ENCODE data around the gene CST3.

CST3 gene

DNA sequence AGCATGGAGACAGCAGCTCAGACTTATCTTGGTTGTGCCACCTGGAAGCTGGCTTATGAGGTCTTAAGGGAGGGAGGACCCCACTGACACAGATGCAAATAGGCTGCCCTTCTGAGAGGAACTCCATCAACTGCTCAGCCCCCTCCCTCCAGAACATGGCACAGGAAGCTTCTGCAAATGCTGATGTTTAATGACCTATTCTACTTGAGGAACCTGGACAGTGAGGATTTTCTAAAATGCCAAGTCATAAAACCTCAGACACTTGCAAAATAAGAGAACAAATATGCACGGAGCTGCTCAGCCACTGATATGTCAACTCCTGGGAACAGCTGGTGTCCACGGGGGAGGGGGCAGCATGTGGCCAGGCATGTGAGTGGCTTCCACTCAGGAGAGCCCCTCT lies 35.5 kb downstream of the CST3 start:
- no peak for DNase-seq (ENCODE audit: low read depth)

DNA sequence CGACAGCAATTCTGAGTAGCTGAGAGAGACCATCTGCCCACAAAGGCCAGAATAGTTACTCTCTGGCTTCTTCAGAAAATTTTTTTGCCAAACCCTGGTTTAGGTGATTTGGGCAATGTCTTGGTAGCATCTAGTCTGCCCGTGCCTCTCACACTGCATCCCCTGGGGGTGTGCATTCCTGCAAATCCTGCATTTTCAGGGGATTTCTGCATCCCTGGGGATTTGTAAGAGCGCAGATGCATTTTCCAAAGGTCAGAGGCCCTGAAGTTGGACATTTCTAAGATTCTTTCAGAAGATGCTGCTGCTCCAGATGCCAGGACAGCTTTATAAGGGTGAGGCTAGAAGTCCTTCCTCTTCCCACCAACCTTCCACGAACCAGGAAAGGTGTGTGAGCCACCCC lies 36.0 kb downstream of the CST3 start:
- no peak for DNase-seq (ENCODE audit: low read depth)

DNA sequence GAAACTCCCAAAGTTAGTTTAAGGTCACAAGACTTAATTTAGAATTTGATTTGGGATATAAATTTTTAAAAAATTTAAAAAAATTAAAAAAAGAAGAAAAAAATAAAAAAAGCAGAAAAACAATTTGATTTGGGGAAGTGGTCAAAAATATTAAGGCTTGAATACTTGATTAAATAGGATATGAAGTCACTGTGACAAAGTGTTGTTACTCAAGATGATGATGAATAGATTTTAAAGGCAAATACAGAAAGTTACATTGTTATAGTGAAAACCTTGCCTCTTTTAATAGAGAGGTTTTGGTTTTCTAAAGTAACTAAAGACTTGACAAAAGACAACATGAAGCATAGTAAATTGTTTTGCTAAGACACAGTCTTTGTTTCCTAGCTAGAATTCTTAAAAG lies 39.3 kb downstream of the CST3 start:
- no peak for DNase-seq (ENCODE audit: low read depth)

DNA sequence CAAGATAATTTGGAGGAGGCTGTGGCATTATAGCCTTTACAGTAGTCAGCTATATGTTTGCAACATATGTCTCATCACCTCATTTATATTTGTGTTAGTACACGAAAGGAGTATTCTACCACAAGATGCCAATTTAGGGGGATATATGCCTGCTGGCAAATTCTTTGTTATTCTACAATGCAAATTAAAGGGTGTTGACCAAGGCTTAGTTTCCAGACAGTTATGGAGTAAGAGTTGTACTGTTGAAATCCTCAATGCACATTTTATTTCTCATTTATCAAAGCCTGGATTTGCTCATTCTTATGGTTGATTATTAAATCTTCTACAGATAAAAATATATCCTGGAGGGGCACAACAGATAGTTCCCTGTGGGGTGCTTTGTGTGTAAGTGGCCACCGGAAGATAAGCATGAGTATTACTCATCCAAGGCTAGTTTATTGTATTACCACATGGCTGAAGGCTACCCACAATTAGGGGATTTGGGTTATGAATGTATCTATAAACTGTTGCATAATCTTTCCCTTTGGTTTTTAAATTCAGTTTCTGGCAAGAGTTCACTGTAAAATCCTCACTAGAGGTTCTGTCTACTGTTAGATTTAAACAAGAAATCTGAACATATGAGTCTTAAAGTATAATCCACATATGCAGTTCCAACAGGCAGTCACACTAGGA lies 41.0 kb downstream of the CST3 start:
- no peak for DNase-seq (ENCODE audit: low read depth)

DNA sequence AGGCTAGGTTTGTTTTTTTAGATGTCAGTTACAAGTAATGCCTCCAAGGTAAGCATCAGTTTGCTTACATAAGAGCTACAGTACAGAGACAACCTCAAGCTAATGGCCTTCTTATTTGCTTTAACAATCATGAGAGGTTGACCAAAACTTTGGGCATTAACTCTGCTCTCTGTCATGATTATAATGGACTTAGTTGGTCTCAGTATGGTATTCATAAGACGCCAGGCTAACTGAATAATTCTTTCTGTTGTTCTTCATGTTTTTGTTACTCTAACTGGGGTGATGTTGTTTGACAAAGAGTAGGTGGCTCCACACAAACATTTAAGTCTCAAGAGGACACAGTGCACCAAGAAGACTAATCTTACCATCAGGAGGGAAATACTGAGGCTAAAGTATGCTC lies 41.8 kb downstream of the CST3 start:
- DNase-seq (ENCODE audit: low read depth), result no peak

DNA sequence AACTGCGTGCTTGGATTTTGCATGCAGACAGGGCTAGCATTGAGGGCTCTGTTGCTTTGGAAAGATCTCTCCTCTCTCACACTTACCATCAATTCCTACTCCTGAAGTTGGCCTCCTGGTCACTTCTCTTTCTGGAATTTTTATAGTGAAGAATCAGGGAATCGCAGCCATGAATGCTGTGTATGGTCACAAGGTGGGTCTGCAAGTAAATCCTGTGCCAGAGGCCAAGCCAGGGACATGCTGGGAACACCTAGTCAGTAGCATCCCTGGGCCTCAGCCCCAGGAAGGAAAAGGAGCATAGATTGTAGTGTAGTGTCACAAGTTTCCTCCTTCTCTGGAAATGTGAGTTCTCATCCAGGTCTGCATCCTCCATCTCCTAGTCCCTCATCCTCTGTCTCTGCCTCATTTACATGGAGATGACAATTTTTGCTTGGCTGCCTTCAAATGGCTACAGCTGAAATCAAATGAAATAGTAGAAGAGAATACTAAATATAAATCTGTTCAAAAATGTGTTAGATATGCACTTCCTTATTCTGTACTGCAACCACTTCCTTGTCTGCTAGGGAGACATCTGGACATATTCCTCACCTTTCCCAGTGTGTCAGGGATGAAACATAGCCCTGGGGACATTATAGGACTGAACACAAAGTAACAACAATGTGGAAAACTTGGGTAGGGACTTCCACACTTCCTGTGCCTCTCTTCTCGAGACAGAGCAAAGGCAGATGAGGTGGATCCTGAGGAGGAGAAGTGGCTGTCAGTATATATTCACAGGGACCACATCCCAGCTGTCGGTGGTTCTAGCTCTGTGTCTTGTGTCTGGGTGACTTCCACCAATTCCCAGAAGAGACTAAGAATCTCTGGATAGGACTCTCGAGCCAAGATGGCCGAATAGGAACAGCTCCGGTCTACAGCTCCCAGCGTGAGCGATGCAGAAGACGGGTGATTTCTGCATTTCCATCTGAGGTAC lies 49.0 kb downstream of the CST3 start:
- no peak for DNase-seq (ENCODE audit: low read depth)

DNA sequence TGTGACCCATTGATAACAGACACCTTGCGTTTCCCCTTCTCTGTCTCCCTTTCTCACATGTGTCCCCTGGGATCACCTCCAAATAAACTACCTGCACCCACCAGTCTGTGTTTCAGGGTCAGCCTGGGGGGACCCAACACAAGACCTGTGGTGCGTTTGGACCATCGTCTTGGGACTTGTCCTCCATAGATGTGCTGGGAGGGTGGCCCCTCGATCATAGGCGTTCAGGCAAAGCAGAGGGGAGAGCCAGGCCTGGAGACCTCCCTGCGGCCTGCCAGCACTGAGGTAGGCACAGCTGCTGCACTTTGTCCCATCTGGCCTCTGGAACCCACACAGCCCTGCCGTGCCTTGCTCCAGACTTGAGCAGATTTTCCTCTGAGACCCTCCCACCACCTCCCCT lies 50.1 kb downstream of the CST3 start:
- DNase-seq (ENCODE audit: low read depth), result no peak

DNA sequence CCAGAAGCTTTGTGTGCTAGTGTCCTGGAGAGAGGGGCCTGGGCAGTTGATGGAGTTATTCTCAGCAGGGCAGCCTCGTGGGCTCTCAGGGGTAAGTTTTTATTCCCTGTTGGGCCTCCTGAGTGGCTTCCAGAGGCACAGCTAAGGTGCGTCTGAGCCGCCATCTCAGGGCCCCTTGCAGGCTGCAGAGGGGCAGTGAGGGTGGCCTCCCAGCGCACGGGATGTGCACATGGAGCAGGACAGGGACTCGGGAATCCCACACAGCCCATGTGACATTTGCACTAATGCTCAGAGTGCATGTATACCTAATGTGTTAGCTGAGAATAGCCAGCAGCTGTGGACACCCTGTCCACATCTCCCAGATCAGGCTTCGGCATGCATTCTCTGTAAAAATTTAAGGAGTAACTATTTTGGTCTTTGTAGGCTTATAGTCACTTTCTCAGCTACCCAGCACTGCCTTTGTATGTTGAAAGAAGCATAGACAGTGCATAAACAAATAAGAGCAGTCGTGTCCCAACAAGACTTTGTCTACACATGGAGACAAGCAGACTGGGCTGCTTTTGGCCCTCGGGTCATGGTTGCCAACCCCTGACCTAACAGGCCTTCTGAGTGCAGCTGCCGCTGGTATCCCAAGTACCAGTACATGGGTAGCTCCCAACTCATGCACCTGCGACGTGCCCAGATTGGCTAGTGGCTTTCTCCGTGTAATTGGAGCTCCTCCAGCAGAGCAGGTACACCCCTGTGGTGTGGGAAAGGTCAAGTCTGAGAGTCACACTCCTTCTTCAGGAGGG lies 50.8 kb downstream of the CST3 start:
- DNase-seq (ENCODE audit: low read depth), result no peak

DNA sequence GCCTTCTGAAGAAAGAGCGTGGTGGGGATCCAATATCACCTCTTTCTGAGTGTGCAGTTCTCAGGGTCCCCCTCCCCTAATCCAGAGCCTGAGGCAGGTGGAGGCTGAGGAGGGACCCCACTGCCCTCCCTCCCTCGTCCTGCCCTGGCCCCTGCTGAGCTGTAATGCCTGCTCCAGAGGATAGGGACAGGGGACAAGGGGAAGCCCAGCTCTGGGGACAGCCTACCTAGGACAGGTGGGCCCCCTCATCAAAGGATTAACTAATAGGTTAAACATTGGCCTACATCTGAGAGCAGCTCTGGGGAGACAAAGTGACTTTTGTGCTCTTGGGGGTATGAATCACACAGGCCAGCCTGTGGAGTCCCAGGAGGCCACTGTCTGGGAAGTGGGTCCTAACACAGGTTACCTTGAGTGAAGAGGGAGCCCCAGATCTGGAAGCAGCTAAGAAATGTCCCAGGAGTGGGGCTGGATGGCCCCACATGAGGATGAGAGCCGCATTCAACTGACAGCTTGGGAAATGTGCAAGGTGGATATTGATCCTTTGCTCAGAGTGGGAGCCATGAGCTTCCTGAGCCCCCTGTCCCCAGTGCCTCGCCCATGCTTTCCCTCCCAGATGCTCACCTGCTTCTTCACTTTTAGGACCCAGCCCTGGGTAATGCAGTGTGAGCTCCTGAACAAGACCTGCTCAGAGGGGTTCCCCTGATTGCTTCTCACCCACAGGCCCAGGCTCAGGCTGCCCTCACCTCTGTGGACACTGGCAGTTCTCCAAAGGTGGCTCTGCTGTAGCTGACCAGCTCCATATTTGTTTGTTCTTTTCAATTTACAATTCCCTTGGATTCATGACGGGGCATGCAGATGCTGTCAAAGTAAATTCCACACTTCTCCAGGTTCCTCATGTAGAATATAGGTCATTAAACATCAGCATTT lies 51.7 kb downstream of the CST3 start:
- no peak for DNase-seq (ENCODE audit: low read depth)

DNA sequence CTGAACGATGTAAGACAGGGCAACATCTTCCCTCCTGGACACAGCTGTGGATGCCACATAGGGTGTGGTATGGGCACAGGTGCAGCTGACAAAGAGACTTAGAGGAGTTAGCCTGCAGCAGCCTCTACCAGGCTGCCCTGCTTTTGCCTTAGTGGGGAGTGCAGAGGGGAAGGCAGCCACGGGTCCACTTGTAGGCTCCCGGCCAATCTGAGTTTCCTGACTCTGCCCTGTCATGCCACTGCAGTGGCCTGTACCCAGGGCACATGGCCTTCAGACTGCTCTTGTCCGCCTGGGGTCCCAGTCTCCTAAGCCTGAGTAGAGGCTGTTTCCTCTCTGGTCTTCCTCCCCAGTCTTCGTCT lies 52.3 kb downstream of the CST3 start:
- no peak for DNase-seq (ENCODE audit: low read depth)

DNA sequence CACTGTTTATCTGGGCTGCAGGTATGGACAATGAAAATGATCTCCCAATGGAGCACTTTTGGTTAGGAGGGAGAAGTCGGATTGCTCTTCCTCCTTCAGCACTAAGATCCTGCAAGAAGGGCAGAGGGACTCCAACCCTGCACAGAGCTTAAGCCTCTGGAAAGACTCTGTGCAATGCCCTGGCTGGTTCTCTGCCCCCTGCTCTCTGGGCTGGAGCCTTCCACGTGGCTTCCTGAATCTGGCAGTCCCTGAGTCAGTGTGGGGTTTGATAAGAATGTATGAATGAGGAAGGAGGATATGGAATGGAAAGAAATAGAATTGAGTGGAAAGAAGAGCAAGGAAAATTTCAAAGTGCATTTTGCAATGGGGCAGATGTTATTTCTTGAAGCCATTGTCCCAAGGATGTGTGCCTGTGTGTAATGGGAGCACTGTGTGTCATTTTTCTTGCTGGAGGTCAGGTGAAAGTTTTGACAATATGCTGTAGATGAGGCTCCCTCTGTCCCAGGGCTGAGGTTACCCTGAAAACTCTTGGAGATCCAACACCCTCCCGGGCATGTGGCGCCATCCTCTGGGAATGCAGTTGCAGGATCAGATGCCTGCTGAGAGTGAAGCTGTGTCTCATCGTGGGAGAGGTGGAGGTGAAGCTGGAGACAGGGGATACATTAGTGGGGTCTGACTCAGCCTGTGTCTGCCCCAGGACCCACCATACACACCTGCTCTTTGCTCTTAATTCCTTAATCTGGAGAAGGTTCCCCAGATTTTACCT lies 53.1 kb downstream of the CST3 start:
- no peak for DNase-seq (ENCODE audit: low read depth)
